ENCODE data around the gene PDE6B.
"Not testable (repeated sequence)": the region's sequence is repeated elsewhere in the genome, so short reads cannot be mapped to it uniquely, and the experiment has no call there.

PDE6B gene

GRCh38 chr4:704198-704891, 79.0 kb downstream of the PDE6B start:
- DNase-seq (ENCODE audit: low spot score) = no peak

- no peak for DNase-seq (ENCODE audit: low spot score)
These were observed 79.6 kb downstream of the PDE6B start for GRCh38 chr4:704971-705277.

- peak; percentile 99 for DNase-seq (ENCODE audit: low spot score)
These were observed 80.1 kb downstream of the PDE6B start, which contains the start of gene PCGF3 for GRCh38 chr4:705278-706082. TSS of gene PCGF3 (plus strand) at chr4:705832. CDS start at chr4:733681, 27,849 bp downstream.

- DNase-seq (ENCODE audit: low spot score) = not testable (repeated sequence)
These were observed 80.8 kb downstream of the PDE6B start for GRCh38 chr4:706083-706633.

GRCh38 chr4:706834-707598, 81.6 kb downstream of the PDE6B start:
- no peak for DNase-seq (ENCODE audit: low spot score)

GRCh38 chr4:707929-708630, 82.7 kb downstream of the PDE6B start:
- no peak for DNase-seq (ENCODE audit: low spot score)

- DNase-seq (ENCODE audit: low spot score) = no peak
These were observed 83.2 kb downstream of the PDE6B start for GRCh38 chr4:708631-708933.

GRCh38 chr4:709348-709747, 84.0 kb downstream of the PDE6B start:
- no peak for DNase-seq (ENCODE audit: low spot score)

- no peak for DNase-seq (ENCODE audit: low spot score)
These were observed 84.7 kb downstream of the PDE6B start for GRCh38 chr4:710116-710515.

- no peak for DNase-seq (ENCODE audit: low spot score)
These were observed 85.5 kb downstream of the PDE6B start for GRCh38 chr4:710916-711315.

GRCh38 chr4:712093-712492, 86.7 kb downstream of the PDE6B start:
- DNase-seq (ENCODE audit: low spot score) = no peak

- DNase-seq (ENCODE audit: low spot score) = no peak
These were observed 87.7 kb downstream of the PDE6B start for GRCh38 chr4:712916-713632.

- no peak for DNase-seq (ENCODE audit: low spot score)
These were observed 88.7 kb downstream of the PDE6B start for GRCh38 chr4:714087-714486.

GRCh38 chr4:717601-718320, 92.4 kb downstream of the PDE6B start:
- no peak for DNase-seq (ENCODE audit: low spot score)

- DNase-seq (ENCODE audit: low spot score) = no peak
These were observed 93.1 kb downstream of the PDE6B start for GRCh38 chr4:718460-718859.
